Germinal center (tissue), 1 donor: ENCODE results near the gene TENM4.

Experiments
- DNase-seq: peaks from one replicate; pipeline ENCODE4 v3.0.0; 2012; ENCODE audit warnings: mixed read lengths, low spot score

TENM4 gene

GRCh38 chr11:78809931-78810541 is 630.8 kb downstream of the TENM4 start:
- no peak for DNase-seq

- no peak for DNase-seq
Measured at GRCh38 chr11:78808923-78809322, 631.9 kb downstream of the TENM4 start.

- DNase-seq = no peak
Measured at GRCh38 chr11:78807351-78807750, 633.5 kb downstream of the TENM4 start.

GRCh38 chr11:78806214-78807004 is 634.4 kb downstream of the TENM4 start:
- no peak for DNase-seq

DNA sequence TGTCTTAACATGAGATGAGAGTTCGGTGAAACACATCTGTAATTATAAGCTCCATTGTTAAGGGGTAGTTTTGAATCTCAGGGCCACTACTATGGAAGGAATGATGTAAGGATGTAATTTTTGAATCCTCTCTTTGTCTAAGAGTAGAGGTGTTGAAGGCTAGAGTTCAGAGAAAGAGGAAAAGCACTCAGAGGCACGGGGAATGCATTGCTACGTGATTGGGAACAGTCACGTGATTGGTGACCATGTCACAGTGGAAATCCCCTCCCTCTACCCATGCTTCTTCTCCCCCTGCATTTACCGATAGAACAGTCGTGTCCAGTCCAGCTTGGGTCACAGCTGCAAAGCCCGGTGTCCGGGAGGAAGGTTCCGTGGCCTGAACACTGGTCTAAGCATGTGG is 635.8 kb downstream of the TENM4 start:
- DNase-seq = no peak

GRCh38 chr11:78803995-78804394 is 636.8 kb downstream of the TENM4 start:
- DNase-seq = no peak

GRCh38 chr11:78802058-78802761 is 638.6 kb downstream of the TENM4 start:
- no peak for DNase-seq

- DNase-seq = no peak
Measured at GRCh38 chr11:78801161-78801884, 639.5 kb downstream of the TENM4 start.

- no peak for DNase-seq
Measured at GRCh38 chr11:78800756-78801155, 640.1 kb downstream of the TENM4 start.

- DNase-seq = no peak
Measured at GRCh38 chr11:78800096-78800690, 640.6 kb downstream of the TENM4 start.

GRCh38 chr11:78798663-78799062 is 642.2 kb downstream of the TENM4 start:
- DNase-seq = peak; percentile 45

- no peak for DNase-seq
Measured at GRCh38 chr11:78797559-78797958, 643.3 kb downstream of the TENM4 start.

DNA sequence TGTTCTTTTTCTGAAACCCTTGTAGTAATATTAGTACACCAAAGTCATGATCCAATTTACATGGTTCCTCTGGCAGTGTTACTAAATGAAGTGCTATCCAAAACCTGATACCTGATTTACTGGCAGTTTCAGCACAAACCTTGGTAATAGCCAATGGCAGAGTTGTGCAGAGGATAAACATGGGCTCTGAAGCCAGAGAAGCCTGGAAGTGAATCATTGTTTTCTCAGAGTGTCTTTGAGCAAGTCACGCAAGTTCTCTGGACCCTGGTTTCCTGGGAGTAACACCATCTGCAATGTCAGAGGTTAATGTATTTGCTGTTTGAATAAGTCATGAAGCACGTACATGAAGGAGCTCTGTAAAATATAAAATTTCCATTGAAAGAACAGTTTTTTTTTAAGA is 643.9 kb downstream of the TENM4 start:
- DNase-seq = no peak

- DNase-seq = no peak
Measured at GRCh38 chr11:78795621-78796261, 645.1 kb downstream of the TENM4 start.

GRCh38 chr11:78791964-78792363 is 648.9 kb downstream of the TENM4 start:
- DNase-seq = no peak

DNA sequence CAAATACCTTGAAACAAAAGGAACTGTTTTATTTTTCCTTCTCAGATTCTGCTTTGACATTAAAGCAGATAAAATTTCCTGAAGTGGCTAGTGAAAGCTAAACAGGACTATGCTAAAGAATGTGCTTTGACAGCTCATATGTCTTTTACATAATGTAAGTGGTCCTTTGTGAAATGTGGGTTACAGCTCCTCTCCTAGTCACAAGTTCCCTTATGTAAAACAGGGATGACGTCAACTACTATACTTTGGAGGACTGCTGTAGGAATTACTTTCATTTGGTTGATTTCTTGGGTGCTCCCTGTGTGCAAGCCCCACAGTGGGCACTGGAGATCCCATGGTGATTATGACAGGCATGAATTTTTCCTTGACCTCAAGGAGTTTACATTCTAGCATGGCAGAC is 649.6 kb downstream of the TENM4 start:
- DNase-seq = no peak

DNA sequence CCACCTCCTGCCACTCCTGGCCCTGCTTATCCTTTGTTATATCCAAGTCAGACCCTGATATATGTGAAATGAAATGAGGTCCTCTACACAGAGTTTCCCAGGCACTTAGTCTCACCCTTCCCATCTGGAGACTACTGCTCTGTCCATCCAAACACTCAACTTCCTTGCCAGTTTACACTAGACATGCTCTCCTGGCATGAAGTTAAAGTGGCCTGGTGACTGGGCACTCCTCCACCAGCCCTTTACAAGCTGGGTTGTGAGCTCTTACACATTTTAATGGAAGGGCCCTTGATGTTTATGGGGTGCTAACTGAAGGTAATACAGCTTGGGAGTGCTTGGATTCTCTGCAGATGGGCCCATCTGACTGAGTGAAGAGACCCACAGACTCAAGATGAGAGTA is 650.0 kb downstream of the TENM4 start:
- no peak for DNase-seq

DNA sequence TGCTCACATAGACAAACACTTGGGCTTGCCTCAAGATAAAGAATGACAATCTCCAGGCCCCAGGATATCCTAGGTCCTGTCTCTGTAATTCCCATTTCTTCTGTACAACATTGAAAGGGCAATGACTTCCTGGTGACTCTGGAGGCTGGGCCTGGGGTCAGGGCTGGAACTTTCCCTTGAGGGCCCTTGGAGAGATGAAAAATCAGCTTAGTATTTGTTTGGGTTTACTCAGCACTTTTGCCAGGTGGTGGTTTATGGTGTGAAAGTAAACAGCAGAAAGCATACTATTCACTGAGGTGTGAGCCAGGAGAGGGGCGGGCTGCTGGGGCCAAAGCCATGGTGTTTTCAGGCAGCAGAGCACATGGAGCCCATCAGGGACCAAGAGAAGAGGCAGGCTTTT is 651.5 kb downstream of the TENM4 start:
- DNase-seq = no peak

GRCh38 chr11:78788533-78788932 is 652.3 kb downstream of the TENM4 start:
- no peak for DNase-seq

- no peak for DNase-seq
Measured at GRCh38 chr11:78787696-78788095, 653.1 kb downstream of the TENM4 start.

- no peak for DNase-seq
Measured at GRCh38 chr11:78786746-78787145, 654.1 kb downstream of the TENM4 start.

DNA sequence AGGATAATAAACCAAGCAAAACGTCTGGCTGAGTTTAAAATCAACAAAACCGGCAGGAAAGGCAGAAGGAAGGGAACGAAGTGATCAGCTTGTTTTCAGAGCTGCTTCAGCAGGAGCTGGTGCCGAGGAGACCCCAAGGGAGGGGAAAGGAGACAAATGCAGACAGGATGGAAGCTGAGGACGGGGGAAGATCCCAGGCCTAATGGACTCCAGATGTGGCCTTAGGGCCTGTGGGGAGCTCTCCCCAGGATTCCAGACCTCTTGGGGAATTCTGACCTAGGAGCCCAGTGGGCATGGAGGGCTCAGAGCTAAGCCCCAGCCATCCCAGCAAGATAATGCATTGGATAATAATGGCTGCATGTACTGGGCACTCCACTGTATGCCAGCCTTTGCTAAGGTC is 654.7 kb downstream of the TENM4 start:
- DNase-seq = no peak
